NOMO-1 treated with dmso at 0.1 percent for 144 hours (cell line): ENCODE results near the gene AKR1C2.
"Not testable (repeated sequence)": the region's sequence is repeated elsewhere in the genome, so short reads cannot be mapped to it uniquely, and the experiment has no call there.

ENCODE experiments used
- DNase-seq: peaks from one replicate; lab custom pipeline; 2025; ENCODE audit not compliant: unreplicated experiment; lab: John Stamatoyannopoulos, UW

AKR1C2 gene

DNA sequence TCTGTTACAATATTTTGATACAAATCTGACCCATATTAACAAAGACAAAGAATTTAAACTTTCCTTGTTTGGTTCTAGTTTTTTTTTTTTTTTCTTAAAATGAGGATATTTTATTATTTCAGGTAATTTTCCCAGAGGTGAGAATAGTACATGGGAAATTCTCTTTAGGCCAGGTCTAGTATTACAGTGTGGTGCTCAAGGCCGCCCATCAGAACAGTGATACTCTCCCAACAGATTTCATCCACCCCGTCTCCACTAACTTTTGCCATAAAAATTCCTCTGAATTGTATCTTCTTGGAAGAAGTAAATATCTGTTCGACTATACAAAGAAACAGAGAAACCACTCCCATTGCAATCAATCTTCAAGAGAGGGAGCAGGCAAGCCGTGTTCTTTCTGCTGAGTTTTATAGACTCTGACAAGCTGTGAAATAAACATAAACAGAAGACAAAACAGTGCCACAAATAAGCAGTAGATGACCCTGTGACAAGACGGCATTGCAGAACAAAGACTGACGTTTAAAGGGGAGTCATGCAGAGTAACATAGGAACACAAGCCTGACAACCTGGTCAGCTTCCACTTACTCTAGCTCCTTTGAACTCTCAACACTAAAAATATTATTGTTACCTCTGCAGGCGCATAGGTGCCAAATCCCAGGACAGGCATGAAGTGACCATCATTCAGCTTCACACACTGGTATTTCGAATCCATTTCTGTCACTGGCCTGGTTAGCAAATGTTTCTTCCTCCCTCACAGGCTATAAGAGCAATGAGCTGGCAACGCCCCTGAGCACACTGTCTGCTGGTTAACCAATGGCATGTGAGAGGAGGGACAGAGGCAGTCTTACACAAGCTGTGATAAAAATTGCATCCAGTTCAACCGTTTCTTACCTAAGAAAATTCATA is at the start of gene AKR1C2:
Gene AKR1C2, minus strand, starts transcription at position 731 of the 903 bp plus-strand sequence. Its CDS starts 22 bp downstream, at position 709.
- DNase-seq: not testable (repeated sequence)

DNA sequence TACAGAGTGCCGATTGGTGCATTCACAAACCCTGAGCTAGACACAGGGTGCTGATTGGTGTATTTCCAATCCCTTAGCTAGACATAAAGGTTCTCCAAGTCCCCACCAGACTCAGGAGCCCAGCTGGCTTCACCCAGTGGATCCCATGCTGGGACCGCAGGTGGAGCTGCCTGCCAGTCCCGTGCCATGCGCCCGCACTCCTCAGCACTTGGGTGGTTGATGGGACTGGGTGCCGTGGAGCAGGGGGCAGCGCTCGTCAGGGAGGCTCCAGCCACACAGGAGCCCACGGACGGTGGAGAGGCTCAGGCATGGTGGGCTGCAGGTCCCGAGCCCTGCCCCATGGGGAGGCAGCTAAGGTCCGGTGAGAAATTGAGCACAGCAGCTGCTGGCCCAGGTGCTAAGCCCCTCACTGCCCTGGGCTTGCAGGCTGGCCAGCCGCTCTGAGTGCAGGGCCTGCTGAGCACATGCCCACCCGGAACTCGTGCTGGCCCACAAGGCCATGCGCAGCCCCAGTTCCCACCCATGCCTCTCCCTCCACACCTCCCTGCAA is 49.4 kb upstream of the AKR1C2 start:
- not testable (repeated sequence) for DNase-seq

DNA sequence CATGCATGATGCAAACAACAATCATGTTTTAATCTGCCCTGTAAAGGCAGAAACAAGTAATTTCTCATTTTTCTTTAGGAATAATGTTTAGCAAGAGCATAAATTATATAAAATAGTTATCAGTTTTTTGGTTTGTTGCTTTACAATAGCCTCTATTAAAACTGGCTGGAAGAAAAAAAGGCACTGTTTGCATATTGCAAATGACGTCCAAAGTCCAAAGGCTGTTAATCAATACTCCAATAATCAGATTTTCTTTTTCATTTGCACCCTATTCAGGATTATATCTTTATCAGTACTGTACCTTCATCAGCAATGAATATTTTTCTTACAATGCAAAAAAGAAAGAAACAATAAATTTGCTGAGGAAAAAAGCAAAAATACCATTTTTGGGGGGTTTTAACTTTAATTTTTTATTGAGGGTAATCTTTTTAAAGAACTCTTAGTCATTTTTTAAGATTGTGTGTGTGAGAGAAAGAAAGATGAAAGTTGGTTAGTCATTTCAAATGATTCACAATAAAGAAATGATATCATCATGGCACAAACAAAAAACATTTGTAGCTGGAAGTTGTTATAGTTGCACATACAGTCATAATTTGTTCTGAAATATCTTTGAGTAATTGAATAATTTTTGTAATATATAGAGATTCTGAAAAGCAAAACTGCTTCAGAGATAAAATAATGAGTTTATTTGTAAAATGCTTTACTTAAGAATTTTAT is 44.4 kb upstream of the AKR1C2 start:
- no peak for DNase-seq

DNA sequence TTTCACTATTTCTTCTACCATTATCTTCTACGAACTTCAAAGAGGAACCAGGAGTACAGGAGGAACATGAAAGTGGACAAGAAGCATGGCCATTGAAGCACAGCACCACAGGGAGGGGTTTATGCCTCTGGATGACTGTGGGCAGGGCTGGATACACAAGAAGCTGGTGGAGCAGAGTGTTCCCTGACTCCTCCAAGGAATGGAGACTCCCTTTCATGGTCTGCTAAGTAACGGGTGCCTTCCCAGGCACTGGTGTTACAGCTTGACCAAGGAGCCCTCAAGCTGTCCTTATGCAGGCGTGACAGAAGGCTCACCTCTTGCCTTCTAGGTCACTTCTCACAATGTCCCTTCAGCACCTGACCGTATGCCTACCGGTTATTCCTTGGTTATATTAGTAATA is 43.4 kb upstream of the AKR1C2 start:
- DNase-seq: not testable (repeated sequence)

DNA sequence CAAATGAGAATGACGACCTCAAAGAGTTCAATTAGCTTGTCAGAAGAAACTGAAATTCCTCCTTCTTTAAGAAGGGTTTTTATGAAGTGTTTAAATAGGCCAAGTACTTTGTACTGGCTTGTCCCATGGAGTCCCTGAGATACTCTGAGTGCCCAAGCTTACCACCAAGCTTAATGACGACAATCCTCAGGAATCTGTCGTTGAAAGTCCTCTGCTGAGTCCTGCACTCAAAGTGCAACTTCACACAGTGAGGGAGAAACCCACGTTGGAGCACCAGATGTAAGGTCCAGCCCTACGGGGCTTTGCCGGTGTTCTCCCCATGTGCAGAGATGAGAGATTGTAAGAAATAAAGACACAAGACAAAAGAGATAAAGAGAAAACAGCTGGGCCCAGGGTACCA is 42.8 kb upstream of the AKR1C2 start:
- DNase-seq: no peak

DNA sequence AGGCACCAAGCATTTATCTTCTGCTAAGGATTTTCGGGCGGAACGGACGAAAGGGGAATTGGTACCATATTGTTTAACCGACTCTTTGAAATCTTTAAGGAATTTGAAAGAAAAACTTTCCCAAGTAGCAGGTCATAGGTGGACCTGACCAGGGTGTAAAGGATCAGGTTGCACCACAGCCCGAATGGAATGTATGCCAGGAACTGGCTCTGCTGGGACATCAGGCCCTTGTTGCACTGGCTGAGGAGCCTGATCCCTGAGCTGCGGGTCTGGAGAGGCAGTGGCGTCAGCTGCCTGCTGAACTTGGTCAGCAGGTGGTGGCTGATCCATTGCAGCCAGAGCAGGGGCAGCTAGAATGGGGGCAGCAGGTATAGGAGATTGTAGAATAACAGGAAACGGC is 41.4 kb upstream of the AKR1C2 start:
- DNase-seq: no peak

DNA sequence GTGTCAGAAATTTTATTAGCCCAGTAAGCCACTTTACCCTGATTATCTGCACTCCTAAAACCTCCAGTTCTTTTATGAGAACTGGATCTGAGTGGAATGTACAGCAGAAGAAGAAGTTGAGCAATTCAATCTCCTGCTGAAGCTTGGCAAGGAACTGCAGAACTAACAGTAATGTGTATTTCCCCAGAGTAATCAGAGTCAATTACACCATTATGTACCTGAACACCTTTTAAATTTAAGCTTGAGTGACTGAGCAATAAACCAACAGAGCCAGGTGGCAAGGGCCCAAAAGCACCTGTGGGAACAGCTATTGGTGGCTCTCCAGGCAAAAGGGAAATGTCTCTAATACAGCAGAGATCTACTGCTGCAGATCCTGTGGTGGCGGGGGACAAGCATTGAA is 40.1 kb upstream of the AKR1C2 start:
- no peak for DNase-seq

DNA sequence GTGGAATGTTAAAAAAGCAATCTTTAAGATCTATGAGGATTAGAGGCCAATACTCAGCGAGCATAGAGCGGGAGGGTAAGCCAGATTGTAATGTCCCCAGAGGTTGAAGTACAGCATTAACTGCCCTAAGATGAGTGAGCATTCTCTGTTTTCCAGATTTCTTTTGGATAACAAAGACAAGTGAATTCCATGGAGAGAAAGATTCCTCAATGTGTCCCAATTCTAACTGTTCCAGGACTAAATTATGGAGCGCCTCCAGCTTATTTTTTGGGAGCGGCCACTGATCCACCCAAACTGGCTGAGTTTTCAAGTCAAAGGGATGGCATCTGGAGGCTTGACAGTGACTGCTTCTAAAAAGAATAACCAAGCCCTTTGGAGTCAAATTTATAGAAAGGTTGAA is 39.3 kb upstream of the AKR1C2 start:
- DNase-seq: no peak

DNA sequence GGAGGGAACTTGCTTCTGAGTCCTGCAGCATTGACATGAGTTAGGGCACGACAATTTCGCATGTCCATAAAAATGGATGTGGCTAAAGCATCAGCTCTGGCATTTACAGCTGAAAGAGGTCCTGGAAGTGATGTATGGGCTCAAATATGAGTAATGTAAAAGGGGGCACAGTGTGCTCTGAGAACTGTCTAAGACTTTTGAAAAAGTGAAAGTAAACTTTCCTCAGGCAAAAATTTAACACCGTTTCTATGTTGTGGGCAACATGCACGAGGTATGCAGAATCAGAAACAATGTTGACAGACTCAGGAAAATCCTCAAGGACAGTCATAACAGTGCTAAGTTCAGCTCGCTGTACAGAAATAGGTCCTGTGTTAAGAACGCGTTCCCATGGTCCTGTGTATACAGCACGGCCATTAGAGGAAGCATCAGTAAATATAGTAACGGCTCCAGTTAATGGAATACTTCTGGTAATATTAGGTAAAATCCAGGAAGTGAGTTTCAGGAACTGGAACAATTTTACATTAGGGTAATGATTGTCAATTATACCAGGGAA is 37.9 kb upstream of the AKR1C2 start:
- no peak for DNase-seq

DNA sequence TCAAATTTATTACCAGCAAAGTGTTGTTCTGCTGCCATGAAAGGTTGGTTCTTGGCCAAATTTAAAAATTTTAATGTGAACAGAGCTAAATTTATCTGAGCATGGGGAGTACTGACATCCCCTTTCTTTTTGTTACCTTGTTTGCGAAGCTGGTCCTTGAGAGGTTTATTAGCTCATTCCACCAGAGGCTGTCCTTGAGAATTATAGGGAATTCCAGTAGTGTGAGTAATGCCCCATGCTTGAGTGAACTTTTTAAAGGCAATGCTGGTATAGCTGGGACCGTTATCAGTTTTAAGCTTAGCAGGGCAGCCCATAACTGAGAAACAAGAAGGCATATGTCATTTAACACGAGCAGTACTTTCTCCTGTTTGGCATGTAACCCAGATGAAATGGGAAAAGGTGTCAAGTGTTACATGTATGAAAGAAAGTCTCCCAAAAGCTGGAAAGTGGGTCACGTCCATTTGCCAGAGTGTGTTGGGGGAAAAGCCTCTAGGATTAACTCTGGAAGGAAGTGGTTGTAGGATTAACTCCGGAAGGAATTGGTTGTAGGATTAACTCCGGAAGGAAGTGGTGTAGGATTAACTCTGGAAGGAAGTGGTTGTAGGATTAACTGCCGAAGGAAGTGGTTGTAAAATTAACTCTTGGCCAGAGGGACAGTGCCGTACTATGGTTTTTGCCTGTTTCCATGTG is 37.3 kb upstream of the AKR1C2 start:
- no peak for DNase-seq

DNA sequence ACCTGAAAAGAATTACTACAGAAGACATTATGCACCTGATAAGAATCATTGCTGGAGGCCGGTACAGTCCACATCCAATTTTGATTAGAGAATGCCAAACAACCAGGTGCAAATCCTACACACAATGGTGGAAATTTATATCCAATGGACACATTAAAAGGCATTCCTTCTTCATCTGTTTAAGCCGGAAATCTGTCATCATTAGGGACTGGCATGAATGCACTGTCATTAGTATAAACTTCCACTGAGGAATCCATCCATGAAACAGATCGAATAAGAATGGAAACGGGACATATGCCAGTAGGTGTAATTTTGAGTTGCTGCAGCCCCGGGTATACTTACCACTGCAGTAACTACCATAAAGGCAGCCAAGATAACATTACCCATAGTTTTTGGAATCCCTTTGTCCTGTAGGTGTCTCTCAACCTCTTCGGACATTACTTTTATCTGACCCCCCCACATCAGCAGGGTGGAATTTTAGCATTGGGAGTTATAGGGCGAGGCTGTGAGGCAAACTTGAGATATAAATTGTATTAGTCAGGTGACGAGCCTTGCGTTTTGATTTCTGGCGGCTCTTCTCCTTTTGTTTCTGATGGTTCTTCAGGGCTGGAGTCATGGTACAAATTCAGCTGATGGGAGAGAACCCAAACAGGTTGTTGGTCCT is 36.5 kb upstream of the AKR1C2 start:
- DNase-seq: no peak

DNA sequence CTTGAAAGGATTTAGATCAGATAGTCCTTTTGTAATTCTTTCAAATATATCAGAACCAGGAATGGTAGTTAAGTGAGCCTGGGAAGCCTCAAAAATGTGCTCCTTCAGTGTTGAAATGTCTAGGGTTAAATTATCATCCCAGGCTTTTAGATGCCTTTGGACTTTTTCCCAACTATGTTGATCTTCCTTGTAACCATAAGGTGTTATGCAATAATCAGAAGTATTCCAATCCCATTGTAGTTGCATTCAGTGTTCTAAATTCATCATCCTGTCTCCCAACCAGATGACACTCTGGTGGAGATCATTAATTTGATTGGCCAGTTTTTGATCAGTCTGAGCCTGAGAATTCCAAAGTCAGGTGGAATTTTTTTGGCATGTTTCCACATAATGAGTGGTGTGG is 35.1 kb upstream of the AKR1C2 start:
- no peak for DNase-seq

DNA sequence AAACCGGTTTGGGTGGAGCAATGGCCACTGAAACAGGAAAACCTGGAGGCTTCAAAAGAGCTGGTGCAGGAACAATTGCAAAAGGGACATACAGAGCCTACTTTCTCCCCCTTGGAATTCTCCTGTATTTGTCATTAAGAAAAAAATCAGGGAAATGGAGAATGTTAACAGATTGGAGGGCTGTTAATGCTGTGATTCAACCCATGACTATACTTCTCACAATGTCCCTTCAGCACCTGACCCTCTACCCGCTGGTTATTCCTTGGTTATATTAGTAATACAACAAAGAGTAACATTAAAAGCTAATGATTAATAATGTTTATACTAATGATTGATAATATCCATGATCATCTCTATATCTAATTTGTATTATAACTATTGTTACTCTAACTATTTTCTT is 34.4 kb upstream of the AKR1C2 start:
- no peak for DNase-seq

DNA sequence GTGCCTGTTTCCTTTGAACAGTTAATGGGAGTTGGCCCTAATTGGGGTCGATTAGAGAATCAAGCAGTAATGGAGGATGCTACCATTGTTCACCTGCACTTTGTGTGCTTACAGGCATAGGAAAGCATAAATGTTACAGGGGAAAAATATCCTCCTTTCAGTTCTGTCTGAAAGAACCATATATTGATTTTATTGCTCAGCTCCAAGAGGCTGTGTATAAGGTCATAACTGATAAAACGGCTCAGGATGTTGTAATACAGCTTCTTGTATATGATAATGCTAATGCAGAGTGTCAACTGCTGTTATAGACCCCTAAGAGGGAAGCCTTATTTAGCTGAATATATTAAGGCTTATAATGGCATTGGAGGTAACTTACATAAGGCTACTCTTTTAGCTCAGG is 32.9 kb upstream of the AKR1C2 start:
- no peak for DNase-seq

DNA sequence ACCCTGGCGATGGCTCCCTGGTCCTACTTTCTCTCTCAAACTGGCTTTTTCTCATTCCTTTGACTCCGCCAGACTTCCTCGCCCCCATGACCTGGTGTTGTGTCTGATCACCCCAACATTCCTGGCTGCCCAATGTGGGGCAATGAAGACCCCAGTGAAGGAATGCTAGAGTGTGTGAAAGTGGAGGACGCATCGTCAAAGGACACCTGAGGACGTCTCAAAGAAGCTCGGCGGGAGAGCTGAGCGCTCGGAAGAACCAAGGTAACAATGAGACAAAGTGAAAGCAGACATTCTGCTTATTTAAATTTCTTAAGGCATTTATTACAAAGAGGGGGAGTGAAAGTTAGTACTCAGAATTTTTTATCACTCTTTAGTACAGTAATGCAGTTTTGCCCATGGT is 31.7 kb upstream of the AKR1C2 start:
- no peak for DNase-seq

DNA sequence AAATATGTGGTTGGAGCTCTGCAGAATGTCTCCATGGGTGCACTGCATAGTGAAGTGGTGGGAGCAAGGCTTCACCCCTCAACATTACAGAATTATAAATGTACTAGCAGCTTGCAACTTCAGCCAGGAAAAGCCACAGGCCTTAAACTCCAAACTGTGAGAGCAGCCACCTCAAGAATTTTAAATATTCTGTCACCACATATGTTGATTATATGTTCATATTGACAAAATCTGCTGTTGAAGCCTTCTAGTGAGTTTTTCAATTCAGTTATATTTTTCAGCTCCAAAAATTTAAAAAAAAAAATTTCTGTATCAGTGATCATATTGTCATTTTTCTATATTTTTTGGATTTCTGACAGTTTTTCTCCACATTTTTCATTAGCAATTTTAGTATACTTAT is 30.9 kb upstream of the AKR1C2 start:
- no peak for DNase-seq

DNA sequence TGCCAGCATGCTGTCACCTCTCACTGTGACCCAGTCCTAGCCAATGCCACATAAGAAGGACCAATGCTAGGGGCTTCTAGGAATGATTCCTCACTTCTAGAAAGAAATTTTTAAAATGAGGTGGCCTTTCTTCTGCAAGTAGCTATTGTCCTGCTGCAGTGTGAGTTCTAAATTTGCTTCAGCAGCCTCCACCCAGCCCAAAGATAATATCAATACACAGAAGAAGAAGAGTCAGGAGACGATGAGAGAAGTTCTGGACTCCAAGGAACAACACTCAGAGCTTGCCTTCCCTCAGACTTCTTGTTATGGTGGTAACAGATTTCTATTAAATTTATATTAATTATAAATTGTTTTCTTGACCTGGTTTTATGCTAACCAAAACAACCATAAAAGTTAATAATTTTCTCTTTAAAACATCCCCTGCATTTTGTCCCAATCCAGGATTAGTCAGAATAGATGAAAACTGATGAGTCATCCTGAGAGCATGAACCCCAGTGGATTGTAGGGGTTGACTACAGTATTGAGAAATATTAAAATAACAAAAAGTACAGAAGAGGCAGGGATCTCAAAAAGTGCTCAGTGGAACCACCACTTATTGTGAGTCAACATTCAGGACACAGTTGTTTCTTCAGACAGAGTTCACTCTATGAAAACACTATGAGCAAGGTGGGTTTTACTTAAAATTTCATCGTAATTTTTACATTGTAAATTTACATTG is 29.6 kb upstream of the AKR1C2 start:
- no peak for DNase-seq

DNA sequence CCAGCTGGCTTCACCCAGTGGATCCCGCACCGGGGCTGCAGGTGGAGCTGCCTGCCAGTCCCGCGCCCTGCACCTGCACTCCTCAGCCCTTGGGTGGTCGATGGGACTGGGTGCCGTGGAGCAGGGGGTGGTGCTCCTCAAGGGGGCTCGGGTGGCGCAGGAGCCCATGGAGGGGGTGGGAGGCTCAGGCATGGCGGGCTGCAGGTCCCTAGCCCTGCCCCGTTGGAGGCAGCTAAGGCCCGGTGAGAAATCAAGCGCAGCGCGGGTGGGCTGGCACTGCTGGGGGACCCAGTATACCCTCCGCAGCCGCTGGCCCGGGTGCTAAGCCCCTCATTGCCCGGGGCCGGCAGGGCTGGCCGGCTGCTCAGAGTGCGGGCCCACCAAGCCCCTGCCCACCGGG is 28.8 kb upstream of the AKR1C2 start:
- DNase-seq: not testable (repeated sequence)

DNA sequence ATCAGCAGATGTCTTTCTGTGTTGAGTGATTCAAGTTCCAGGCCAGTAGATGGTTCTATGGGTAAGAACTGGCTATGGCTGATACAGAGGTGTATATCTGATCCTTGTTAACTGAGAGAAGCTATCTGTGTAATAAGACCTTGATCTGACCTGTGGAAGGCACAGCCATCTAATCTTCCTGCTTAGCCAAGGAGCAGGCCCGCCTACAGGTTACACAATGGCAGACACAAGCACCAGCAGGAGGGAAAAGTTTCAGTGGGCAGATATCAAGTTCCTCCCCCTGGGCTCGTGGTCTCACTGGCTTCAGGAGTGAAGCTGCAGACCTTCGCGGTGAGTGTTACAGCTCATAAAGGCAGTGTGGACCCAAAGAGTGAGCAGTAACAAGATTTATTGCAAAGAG is 27.9 kb upstream of the AKR1C2 start:
- not testable (repeated sequence) for DNase-seq

DNA sequence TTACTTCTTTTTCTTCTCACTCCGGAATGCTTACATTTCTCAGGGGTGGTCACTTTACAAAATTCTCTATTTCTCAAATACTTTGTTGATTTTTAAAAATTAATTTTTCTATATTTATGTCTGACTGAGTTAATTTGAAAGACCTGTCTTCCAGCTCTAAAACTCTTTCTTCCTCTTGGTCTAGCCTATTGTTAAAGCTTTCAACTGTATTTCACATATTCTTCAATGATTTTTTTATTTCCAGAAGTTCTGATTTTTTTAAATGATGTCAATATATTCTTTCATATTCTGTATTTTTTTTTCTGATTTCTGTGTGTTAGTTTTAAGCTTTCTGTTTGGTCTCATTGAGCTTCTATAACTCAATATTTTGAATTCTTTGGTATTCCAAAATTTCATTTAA is 27.3 kb upstream of the AKR1C2 start:
- DNase-seq: no peak
